Smooth muscle cell (in vitro differentiated cells): Measurements from ENCODE around the gene SMIM43. TPM values are rescaled to one million over a fixed set of nuclear protein-coding genes. Genes with fewer than 3 reads are reported as not detected.

Experiments used
- DNase-seq: peaks from one replicate; lab custom pipeline; 2025; ENCODE audit not compliant: unreplicated experiment; lab: John Stamatoyannopoulos, UW
- H2AFZ ChIP-seq: fragments of 200-600 bp; sonication (generic); 2 replicates; pipeline ENCODE4 v1.6.0; 2016; ENCODE audit warnings: antibody characterized with exemption, low read depth, mild to moderate bottlenecking
- H3F3A ChIP-seq: fragments of 200-600 bp; sonication (generic); 2 replicates; pipeline ENCODE4 v1.6.0; 2017; ENCODE audit warnings: antibody characterized with exemption, low read depth
- H3K27ac ChIP-seq: fragments of 200-600 bp; sonication (generic); 2 replicates; pipeline ENCODE4 v1.5.1; 2016; ENCODE audit warnings: low read depth, mild to moderate bottlenecking
- H3K27me3 ChIP-seq: fragments of 200-600 bp; sonication (generic); 2 replicates; pipeline ENCODE4 v1.6.1; 2016; ENCODE audit warnings: low read depth, mild to moderate bottlenecking
- H3K36me3 ChIP-seq: fragments of 200-600 bp; sonication (generic); 2 replicates; pipeline ENCODE4 v1.5.1; 2016; ENCODE audit warnings: low read depth
- H3K4me1 ChIP-seq: fragments of 200-600 bp; sonication (generic); 2 replicates; pipeline ENCODE4 v1.5.1; 2016; ENCODE audit warnings: low read depth
- H3K4me2 ChIP-seq: fragments of 200-600 bp; sonication (generic); 2 replicates; pipeline ENCODE4 v1.6.0; 2016; ENCODE audit warnings: mild to moderate bottlenecking
- H3K4me3 ChIP-seq: fragments of 200-600 bp; sonication (generic); 2 replicates; pipeline ENCODE4 v1.5.1; 2016; ENCODE audit warnings: mild to moderate bottlenecking
- H3K79me2 ChIP-seq: fragments of 200-600 bp; sonication (generic); 2 replicates; pipeline ENCODE4 v1.6.0; 2016; ENCODE audit warnings: low read depth, mild to moderate bottlenecking
- H3K9ac ChIP-seq: fragments of 200-600 bp; sonication (generic); 2 replicates; pipeline ENCODE4 v1.6.0; 2016; ENCODE audit warnings: low read depth
- H3K9me3 ChIP-seq: fragments of 200-600 bp; sonication (generic); replicated peaks from 2 replicates; pipeline ENCODE4 v1.5.1; 2016; ENCODE audit warnings: low read depth
- H4K20me1 ChIP-seq: fragments of 200-600 bp; sonication (generic); 2 replicates; pipeline ENCODE4 v1.6.0; 2016; ENCODE audit warnings: low read depth
- CTCF ChIP-seq: fragments of 200-600 bp; sonication (generic); IDR thresholded peaks from 2 replicates; pipeline ENCODE4 v1.5.1; 2017; ENCODE audit warnings: borderline replicate concordance, mild to moderate bottlenecking, antibody characterized with exemption; ENCODE audit not compliant: insufficient read depth, poor library complexity, severe bottlenecking
- WGBS: methylation state at CpG from one replicate; pipeline ENCODE4 v1.1.7; 2016; ENCODE audit warnings: low lambda C conversion rate; 5-methylcytosine and 5-hydroxymethylcytosine counted together
- polyA plus RNA-seq: library from polyadenylated mRNA; unstranded; fragments of >200 nt; fragmentation: Nextera tagmentation; extraction: Ambion mirVana; gene quantifications from 2 replicates; pipeline ENCODE4 v1.2.1, GENCODE V29; 2016
- total RNA-seq: library from RNA; depleted of rRNA; stranded (reverse); fragments of >200 nt; gene quantifications from 2 replicates; pipeline ENCODE4 v1.2.3, GENCODE V29; 2014

SMIM43 gene
- total and polyA plus RNA-seq, 2 experiments from 2014 or later = not detected

- H4K20me1 ChIP-seq = no peaks in the 10 kb centered on the region
- H3K4me2 ChIP-seq = no peak overlapping the region
- peaks cover 41% of the 10 kb centered on the region for H3K27me3 ChIP-seq
- no peaks in the 10 kb centered on the region for H3F3A ChIP-seq
- DNase-seq = no peak
- no peak for TF ChIP-seq CTCF
- 83% methylated on average over 1 of the region's 1 CpG for WGBS
- H3K9ac ChIP-seq = no peak overlapping the region
- H3K4me1 ChIP-seq = no peaks in the 10 kb centered on the region
- no peak overlapping the region for H3K4me3 ChIP-seq
- H3K79me2 ChIP-seq = no peaks in the 10 kb centered on the region
- H3K36me3 ChIP-seq = no peaks in the 10 kb centered on the region
- H3K27ac ChIP-seq = no peak overlapping the region
- H3K9me3 ChIP-seq = no peaks in the 10 kb centered on the region
- H2AFZ ChIP-seq = no peak overlapping the region
Measured at GRCh38 chr4:121773883-121774282, 8.9 kb upstream of the SMIM43 start.

DNA sequence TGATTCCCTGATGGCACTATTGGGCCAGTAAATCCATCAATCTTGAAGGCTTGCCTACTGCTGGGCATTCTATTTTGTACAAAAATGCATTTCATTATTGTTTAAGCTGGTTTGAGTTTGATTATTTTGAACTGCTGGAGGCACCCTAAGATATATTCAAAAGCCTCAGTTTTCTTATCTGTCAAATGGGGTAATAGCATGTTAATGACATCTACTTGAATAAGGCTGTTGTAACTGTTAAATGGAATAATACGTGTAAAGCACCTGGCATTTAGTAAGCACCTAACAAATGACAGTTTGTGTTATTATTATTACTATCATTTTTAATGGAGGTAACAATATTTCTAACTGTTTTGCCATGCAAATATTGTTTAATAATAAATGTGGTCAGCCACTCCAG is 6.9 kb upstream of the SMIM43 start:
- Histone ChIP-seq H3K9me3 (no peaks in the 10 kb centered on the region), H4K20me1 (no peaks in the 10 kb centered on the region), H3K4me1 (no peaks in the 10 kb centered on the region), H2AFZ (no peak overlapping the region), H3K79me2 (no peaks in the 10 kb centered on the region), H3K4me3 (no peak overlapping the region), H3K36me3 (no peaks in the 10 kb centered on the region), H3K27ac (no peak overlapping the region), H3K4me2 (no peak overlapping the region), H3K9ac (no peak overlapping the region), H3K27me3 (peaks cover 52% of the 10 kb centered on the region), H3F3A (no peaks in the 10 kb centered on the region)
- whole genome bisulfite sequencing = 89% methylated on average over 1 of the region's 1 CpG
- TF ChIP-seq CTCF = no peak
- no peak for DNase-seq

DNA sequence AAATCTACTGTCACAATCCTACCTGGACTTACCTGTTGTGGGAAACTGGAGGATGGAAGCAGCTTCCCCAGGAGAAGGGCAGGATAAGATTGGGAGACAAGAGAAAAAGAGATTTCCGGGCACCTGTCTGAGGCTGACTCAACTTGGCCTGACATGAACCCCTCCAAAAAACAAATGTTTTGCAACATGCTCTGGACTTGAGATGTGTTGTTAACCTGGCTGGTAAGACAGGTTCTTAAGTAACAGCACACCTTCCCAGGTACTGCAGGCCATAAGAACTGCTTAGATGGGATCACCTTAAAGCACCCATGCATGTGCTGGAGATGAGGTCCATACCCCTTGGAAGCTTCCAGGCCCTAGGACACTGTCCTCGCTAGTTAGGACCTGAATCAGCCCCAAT is 4.4 kb upstream of the SMIM43 start:
- no peak overlapping the region for H3K9ac ChIP-seq
- peaks cover 77% of the 10 kb centered on the region for H3K27me3 ChIP-seq
- peaks cover under 1% of the 10 kb centered on the region for H3K4me1 ChIP-seq
- no peak overlapping the region for H2AFZ ChIP-seq
- H3K79me2 ChIP-seq = no peaks in the 10 kb centered on the region
- no peaks in the 10 kb centered on the region for H3K9me3 ChIP-seq
- H3F3A ChIP-seq = no peaks in the 10 kb centered on the region
- no peaks in the 10 kb centered on the region for H3K36me3 ChIP-seq
- WGBS = 100% methylated on average over 2 of the region's 2 CpGs
- TF ChIP-seq CTCF = no peak
- H3K27ac ChIP-seq = no peak overlapping the region
- no peak overlapping the region for H3K4me3 ChIP-seq
- H3K4me2 ChIP-seq = no peak overlapping the region
- no peak for DNase-seq
- H4K20me1 ChIP-seq = no peaks in the 10 kb centered on the region

DNA sequence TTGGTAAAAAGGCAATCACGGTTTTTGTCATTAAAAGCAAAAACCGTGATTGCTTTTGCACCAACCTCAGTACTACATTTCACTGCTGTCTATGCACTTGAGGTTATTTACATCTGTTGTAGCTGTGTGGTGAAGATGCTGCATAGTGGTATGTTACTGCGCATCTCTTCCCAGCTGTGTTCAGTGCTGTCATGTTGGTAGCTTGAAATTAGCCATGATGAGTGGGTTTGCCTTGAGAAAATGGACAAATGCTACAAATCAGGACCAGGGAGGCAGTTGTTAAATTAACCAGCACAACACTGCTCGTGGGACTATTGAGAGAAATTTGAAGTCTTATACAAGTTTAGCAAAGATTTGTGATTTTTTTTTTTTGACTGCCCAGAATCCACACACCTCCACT is 2.2 kb upstream of the SMIM43 start:
- Histone ChIP-seq H4K20me1 (no peaks in the 10 kb centered on the region), H3K9ac (no peak overlapping the region), H3K27ac (no peak overlapping the region), H3K4me1 (peaks cover 3% of the 10 kb centered on the region), H3K4me2 (no peak overlapping the region), H3F3A (no peaks in the 10 kb centered on the region), H3K36me3 (no peaks in the 10 kb centered on the region), H3K79me2 (no peaks in the 10 kb centered on the region), H3K27me3 (peaks cover 97% of the 10 kb centered on the region), H3K4me3 (no peak overlapping the region), H2AFZ (no peak overlapping the region), H3K9me3 (no peaks in the 10 kb centered on the region)
- no peak for TF ChIP-seq CTCF
- DNase-seq = no peak
- WGBS = 91% methylated on average over 4 of the region's 4 CpGs
